ENCODE results near the gene RHO.

DNA sequence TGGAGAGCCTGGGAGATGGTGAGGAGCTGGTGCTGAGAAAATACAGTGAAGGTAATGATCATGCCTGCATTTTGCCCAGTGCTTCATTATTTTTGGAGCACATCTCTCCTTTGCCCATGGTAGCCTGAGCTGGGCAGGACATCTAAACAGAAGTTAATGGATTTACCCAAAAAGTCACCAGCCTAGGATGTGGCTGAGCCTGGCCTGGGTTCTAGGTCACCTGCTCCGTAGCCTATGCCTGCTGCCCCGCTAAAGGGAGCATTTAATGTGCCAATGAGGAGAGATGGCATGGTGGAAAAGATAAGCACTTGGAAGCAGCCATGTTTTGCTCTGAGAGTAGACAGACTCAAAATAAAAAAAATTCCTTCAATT is 41.8 kb upstream of the RHO start:
- TF ChIP-seq, protein P1, sequence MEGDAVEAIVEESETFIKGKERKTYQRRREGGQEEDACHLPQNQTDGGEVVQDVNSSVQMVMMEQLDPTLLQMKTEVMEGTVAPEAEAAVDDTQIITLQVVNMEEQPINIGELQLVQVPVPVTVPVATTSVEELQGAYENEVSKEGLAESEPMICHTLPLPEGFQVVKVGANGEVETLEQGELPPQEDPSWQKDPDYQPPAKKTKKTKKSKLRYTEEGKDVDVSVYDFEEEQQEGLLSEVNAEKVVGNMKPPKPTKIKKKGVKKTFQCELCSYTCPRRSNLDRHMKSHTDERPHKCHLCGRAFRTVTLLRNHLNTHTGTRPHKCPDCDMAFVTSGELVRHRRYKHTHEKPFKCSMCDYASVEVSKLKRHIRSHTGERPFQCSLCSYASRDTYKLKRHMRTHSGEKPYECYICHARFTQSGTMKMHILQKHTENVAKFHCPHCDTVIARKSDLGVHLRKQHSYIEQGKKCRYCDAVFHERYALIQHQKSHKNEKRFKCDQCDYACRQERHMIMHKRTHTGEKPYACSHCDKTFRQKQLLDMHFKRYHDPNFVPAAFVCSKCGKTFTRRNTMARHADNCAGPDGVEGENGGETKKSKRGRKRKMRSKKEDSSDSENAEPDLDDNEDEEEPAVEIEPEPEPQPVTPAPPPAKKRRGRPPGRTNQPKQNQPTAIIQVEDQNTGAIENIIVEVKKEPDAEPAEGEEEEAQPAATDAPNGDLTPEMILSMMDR (IDR thresholded peaks at IDR 0.05; ENCODE audit: low read depth, low read length): no peak
- TF ChIP-seq EZH2phosphoT487 (IDR thresholded peaks at IDR 0.05; ENCODE audit: low read depth): no peak

All from OCI-LY3 (cell line).